PFSK-1 (cell line): ENCODE results near the gene KCNQ4.

ENCODE experiments used
- POLR2AphosphoS5 ChIP-seq: IDR thresholded peaks from 2 replicates; pipeline ENCODE4 v1.6.1; 2012; ENCODE audit warnings: low read depth, mild to moderate bottlenecking, control low read depth, low read length, moderate library complexity
- TAF1 ChIP-seq: IDR thresholded peaks from 2 replicates; pipeline ENCODE4 v1.6.1; 2012; ENCODE audit warnings: low read length, control low read depth, borderline replicate concordance; ENCODE audit not compliant: insufficient read depth
- TF ChIP-seq, protein P1 (sequence below), 2 experiments: IDR thresholded peaks; 2 replicates each; pipeline versions ENCODE4 v1.6.1 to v1.8.0; 2011 to 2012; ENCODE audit warnings: low read depth in 2 of 2, low read length in 2 of 2, control low read depth in 1 of 2, inconsistent platforms in 1 of 2, mild to moderate bottlenecking in 1 of 2, moderate library complexity in 1 of 2; ENCODE audit not compliant: insufficient read depth in 1 of 2

DNA sequence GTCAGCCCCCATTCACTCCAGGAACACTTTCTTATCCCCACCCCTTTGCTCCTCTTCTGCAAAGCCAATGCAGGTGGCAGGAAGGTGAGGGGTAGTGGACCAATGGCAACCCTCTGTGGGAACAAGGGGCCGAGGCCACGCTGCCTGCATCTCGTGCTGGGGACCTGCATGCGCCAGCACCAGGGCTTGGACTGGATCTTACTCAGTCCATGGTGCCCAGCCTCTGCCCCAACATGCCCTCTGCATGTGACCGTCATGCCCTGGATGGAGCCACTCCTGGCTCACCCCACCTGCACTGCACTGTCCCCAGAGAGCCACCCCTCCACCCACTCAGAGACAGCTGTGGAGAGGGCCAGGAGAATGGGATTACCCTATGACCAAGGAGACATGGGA is 56.4 kb downstream of the KCNQ4 start:
- TF ChIP-seq TAF1 (no peak), POLR2AphosphoS5 (no peak)
- TF ChIP-seq, protein P1, sequence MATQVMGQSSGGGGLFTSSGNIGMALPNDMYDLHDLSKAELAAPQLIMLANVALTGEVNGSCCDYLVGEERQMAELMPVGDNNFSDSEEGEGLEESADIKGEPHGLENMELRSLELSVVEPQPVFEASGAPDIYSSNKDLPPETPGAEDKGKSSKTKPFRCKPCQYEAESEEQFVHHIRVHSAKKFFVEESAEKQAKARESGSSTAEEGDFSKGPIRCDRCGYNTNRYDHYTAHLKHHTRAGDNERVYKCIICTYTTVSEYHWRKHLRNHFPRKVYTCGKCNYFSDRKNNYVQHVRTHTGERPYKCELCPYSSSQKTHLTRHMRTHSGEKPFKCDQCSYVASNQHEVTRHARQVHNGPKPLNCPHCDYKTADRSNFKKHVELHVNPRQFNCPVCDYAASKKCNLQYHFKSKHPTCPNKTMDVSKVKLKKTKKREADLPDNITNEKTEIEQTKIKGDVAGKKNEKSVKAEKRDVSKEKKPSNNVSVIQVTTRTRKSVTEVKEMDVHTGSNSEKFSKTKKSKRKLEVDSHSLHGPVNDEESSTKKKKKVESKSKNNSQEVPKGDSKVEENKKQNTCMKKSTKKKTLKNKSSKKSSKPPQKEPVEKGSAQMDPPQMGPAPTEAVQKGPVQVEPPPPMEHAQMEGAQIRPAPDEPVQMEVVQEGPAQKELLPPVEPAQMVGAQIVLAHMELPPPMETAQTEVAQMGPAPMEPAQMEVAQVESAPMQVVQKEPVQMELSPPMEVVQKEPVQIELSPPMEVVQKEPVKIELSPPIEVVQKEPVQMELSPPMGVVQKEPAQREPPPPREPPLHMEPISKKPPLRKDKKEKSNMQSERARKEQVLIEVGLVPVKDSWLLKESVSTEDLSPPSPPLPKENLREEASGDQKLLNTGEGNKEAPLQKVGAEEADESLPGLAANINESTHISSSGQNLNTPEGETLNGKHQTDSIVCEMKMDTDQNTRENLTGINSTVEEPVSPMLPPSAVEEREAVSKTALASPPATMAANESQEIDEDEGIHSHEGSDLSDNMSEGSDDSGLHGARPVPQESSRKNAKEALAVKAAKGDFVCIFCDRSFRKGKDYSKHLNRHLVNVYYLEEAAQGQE (IDR thresholded peaks at IDR 0.05; ENCODE audit: insufficient read depth in 1 of 2, low read depth in 2 of 2, low read length in 2 of 2): no peak
